Prostate gland (tissue), 2 donors: ENCODE measurements around the gene OR2K2. TPM values are rescaled to one million over a fixed set of nuclear protein-coding genes. Genes with fewer than 3 reads are reported as not detected.
"Not testable (repeated sequence)": the region's sequence is repeated elsewhere in the genome, so short reads cannot be mapped to it uniquely, and the experiment has no call there.

Experiments
- DNase-seq: peaks from one replicate; pipeline ENCODE4 v3.0.0-alpha.2; 2019; ENCODE audit warnings: low spot score
- H3K27ac ChIP-seq, 2 donors: fragments of 200-600 bp; sonication (generic); 2 replicates each; pipeline ENCODE4 v1.5.1; 2017 to 2019
- H3K27me3 ChIP-seq: fragments of 200-600 bp; sonication (generic); replicated peaks from 2 replicates; pipeline ENCODE4 v1.5.1; 2019; ENCODE audit not compliant: insufficient read depth
- H3K36me3 ChIP-seq, 2 donors: fragments of 200-600 bp; sonication (generic); 1 replicate in 1 of 2; 2 replicates in 1 of 2; pipeline versions ENCODE4 v1.5.1 to v1.8.1; 2017 to 2019
- H3K4me1 ChIP-seq: fragments of 200-600 bp; sonication (generic); replicated peaks from 2 replicates; pipeline ENCODE4 v1.5.1; 2019
- H3K4me3 ChIP-seq, 2 donors: fragments of 200-600 bp; sonication (generic); 2 replicates each; pipeline ENCODE4 v1.5.1; 2017 to 2019
- H3K9me3 ChIP-seq: fragments of 200-600 bp; sonication (generic); 2 replicates; pipeline ENCODE4 v1.5.1; 2017
- CTCF ChIP-seq, 4 experiments: fragments of 200-600 bp in 2 of 4; fragments of 450-650 bp in 2 of 4; sonication (generic) in 2 of 4; IDR thresholded peaks; 1 replicate in 3 of 4; 2 replicates in 1 of 4; pipeline ENCODE4 v1.5.1; 2016 to 2019; ENCODE audit warnings: antibody characterized with exemption in 4 of 4, mild to moderate bottlenecking in 2 of 4, moderate library complexity in 2 of 4
- POLR2A ChIP-seq: fragments of 450-650 bp; IDR thresholded peaks from one replicate; pipeline ENCODE4 v1.6.1; 2016; ENCODE audit warnings: antibody characterized with exemption, mild to moderate bottlenecking
- POLR2AphosphoS5 ChIP-seq: sonication (generic); formaldehyde crosslinking; IDR thresholded peaks from one replicate; pipeline ENCODE4 v1.6.1; 2017; ENCODE audit warnings: antibody characterized with exemption
- WGBS: methylation state at CpG from one replicate; pipeline ENCODE4 v1.1.5; 2018; 5-methylcytosine and 5-hydroxymethylcytosine counted together
- intact Hi-C: fragments of 100-400 bp; cut with DNase I; formaldehyde crosslinking; loops from one replicate; pipeline ENCODE4 v1.14.2; 2022
- total RNA-seq, 2 donors: library from RNA; depleted of rRNA; stranded (reverse); fragments of >200 nt; gene quantifications; one replicate each; pipeline ENCODE4 v1.1.0, GENCODE V29; 2016

Gene OR2K2
- total RNA-seq, 2 donors from 2014 or later, result not detected

- Histone ChIP-seq H3K4me1 (no peaks in the 10 kb centered on the region), H3K9me3 (no peaks in the 10 kb centered on the region), H3K4me3 (no peak overlapping the region), H3K27ac (no peak overlapping the region), H3K36me3 (no peaks in the 10 kb centered on the region), H3K27me3 (no peaks in the 10 kb centered on the region)
- no peak for DNase-seq
- intact Hi-C loops, result no loop called here
- TF ChIP-seq POLR2A, result no peak
- no peak for TF ChIP-seq CTCF (IDR thresholded peaks at IDR 0.05)
- TF ChIP-seq POLR2AphosphoS5, result no peak
Observed at GRCh38 chr9:111350556-111350955, 20.5 kb upstream of the OR2K2 start.

- Histone ChIP-seq H3K27ac (no peak overlapping the region), H3K4me3 (no peak overlapping the region), H3K4me1 (no peaks in the 10 kb centered on the region), H3K27me3 (no peaks in the 10 kb centered on the region), H3K36me3 (no peaks in the 10 kb centered on the region), H3K9me3 (no peaks in the 10 kb centered on the region)
- no peak for DNase-seq
- no peak for TF ChIP-seq CTCF (IDR thresholded peaks at IDR 0.05)
- TF ChIP-seq POLR2A, result no peak
- no peak for TF ChIP-seq POLR2AphosphoS5
- WGBS, result 58% methylated on average over 5 of the region's 5 CpGs
- intact Hi-C loops, result no loop called here
Observed at GRCh38 chr9:111349766-111350165, 19.7 kb upstream of the OR2K2 start.

- 32% methylated on average over 4 of the region's 4 CpGs for WGBS
- no peak for DNase-seq
- intact Hi-C loops, result no loop called here
Observed at GRCh38 chr9:111348821-111349271, 18.8 kb upstream of the OR2K2 start.

GRCh38 chr9:111334318-111334863 is 4.4 kb upstream of the OR2K2 start:
- H3K36me3 ChIP-seq, intact Hi-C loops, H3K4me1 ChIP-seq: not testable (repeated sequence)

More at GRCh38 chr9:111348821-111349271, 18.8 kb upstream of the OR2K2 start:
- no peak overlapping the region for H3K27ac ChIP-seq
- H3K36me3 ChIP-seq, result no peaks in the 10 kb centered on the region
- H3K27me3 ChIP-seq, result no peaks in the 10 kb centered on the region
- TF ChIP-seq CTCF (IDR thresholded peaks at IDR 0.05), result no peak
- TF ChIP-seq POLR2AphosphoS5, result no peak
- TF ChIP-seq POLR2A, result no peak
- no peaks in the 10 kb centered on the region for H3K4me1 ChIP-seq
- no peaks in the 10 kb centered on the region for H3K9me3 ChIP-seq
- H3K4me3 ChIP-seq, result no peak overlapping the region

GRCh38 chr9:111320631-111321030 is 9.4 kb downstream of the OR2K2 start:
- DNase-seq, result no peak
- H3K27me3 ChIP-seq, result no peaks in the 10 kb centered on the region
- no peaks in the 10 kb centered on the region for H3K9me3 ChIP-seq
- intact Hi-C loops, result no loop called here
- H3K4me3 ChIP-seq, result no peak overlapping the region
- TF ChIP-seq POLR2A, result no peak
- TF ChIP-seq POLR2AphosphoS5, result no peak
- no peak for TF ChIP-seq CTCF (IDR thresholded peaks at IDR 0.05)
- no peaks in the 10 kb centered on the region for H3K4me1 ChIP-seq
- WGBS, result 51% methylated on average over 3 of the region's 3 CpGs
- no peak overlapping the region for H3K27ac ChIP-seq
- H3K36me3 ChIP-seq, result no peaks in the 10 kb centered on the region

More at GRCh38 chr9:111334318-111334863, 4.4 kb upstream of the OR2K2 start:
- not testable (repeated sequence) for H3K9me3 ChIP-seq, H3K27ac ChIP-seq, H3K4me3 ChIP-seq, H3K27me3 ChIP-seq, DNase-seq
- WGBS, result 77% methylated on average over 5 of the region's 5 CpGs
